Fibroblast of lung (primary cell): ENCODE results near the gene ATP13A4. TPM values are rescaled to one million over a fixed set of nuclear protein-coding genes. Genes with fewer than 3 reads are reported as not detected.

Experiments
- DNase-seq, 2 donors: peaks; one replicate each; pipeline versions ENCODE4 v3.0.0 to v3.0.0-alpha.2; 2010; ENCODE audit warnings: low read depth in 2 of 2
- H2AFZ ChIP-seq: 2 replicates; pipeline ENCODE4 v1.5.1; 2012; ENCODE audit warnings: low read length, control low read depth, inconsistent platforms
- H3K27ac ChIP-seq: 2 replicates; pipeline ENCODE4 v1.5.1; 2011; ENCODE audit warnings: low read length, control low read depth; ENCODE audit not compliant: insufficient read depth
- H3K27me3 ChIP-seq: 2 replicates; pipeline ENCODE4 v1.5.1; 2011; ENCODE audit warnings: mild to moderate bottlenecking, low read length; ENCODE audit not compliant: control insufficient read depth, insufficient read depth
- H3K36me3 ChIP-seq: 2 replicates; pipeline ENCODE4 v1.5.1; 2011; ENCODE audit warnings: low read length; ENCODE audit not compliant: control insufficient read depth, insufficient read depth
- H3K4me1 ChIP-seq: 2 replicates; pipeline ENCODE4 v1.5.1; 2011; ENCODE audit warnings: low read length; ENCODE audit not compliant: control insufficient read depth, insufficient read depth; ENCODE audit errors: extremely low read depth
- H3K4me2 ChIP-seq: 2 replicates; pipeline ENCODE4 v1.5.1; 2011; ENCODE audit warnings: low read length, control low read depth; ENCODE audit not compliant: insufficient read depth; ENCODE audit errors: extremely low read depth
- H3K4me3 ChIP-seq, 4 experiments: fragments of 200-600 bp in 1 of 4; sonication (generic) in 1 of 4; replicated peaks in 1 of 4; 2 replicates each; pipeline ENCODE4 v1.5.1; 2011 to 2016; ENCODE audit warnings: low read length in 4 of 4, low read depth in 3 of 4, mild to moderate bottlenecking in 3 of 4, control low read depth in 2 of 4, inconsistent platforms in 1 of 4, mixed read lengths in 1 of 4; ENCODE audit not compliant: insufficient read depth in 1 of 4; ENCODE audit errors: control extremely low read depth in 1 of 4
- H3K79me2 ChIP-seq: 2 replicates; pipeline ENCODE4 v1.5.1; 2012; ENCODE audit warnings: mild to moderate bottlenecking, low read length, inconsistent platforms; ENCODE audit not compliant: control insufficient read depth, insufficient read depth
- H3K9ac ChIP-seq: 2 replicates; pipeline ENCODE4 v1.5.1; 2011; ENCODE audit warnings: mild to moderate bottlenecking, low read length, control low read depth; ENCODE audit not compliant: insufficient read depth
- H3K9me3 ChIP-seq: 2 replicates; pipeline ENCODE4 v1.5.1; 2012; ENCODE audit warnings: low read depth, low read length; ENCODE audit not compliant: control insufficient read depth, insufficient read depth
- H4K20me1 ChIP-seq: 2 replicates; pipeline ENCODE4 v1.5.1; 2011; ENCODE audit warnings: low read length; ENCODE audit not compliant: control insufficient read depth, insufficient read depth; ENCODE audit errors: extremely low read depth
- EZH2 ChIP-seq: IDR thresholded peaks from 2 replicates; pipeline ENCODE4 v1.5.1; 2012; ENCODE audit warnings: low read length, control low read depth, mild to moderate bottlenecking; ENCODE audit errors: missing control alignments
- polyA plus RNA-seq, 2 donors: library from polyadenylated mRNA; depleted of rRNA in 1 of 2; stranded (reverse) in 1 of 2; unstranded in 1 of 2; fragments of >200 nt; gene quantifications; 2 replicates each; pipeline ENCODE4 v1.2.1, GENCODE V29; 2011 to 2012; ENCODE audit warnings: missing spikeins in 1 of 2
- total RNA-seq: library from RNA; depleted of rRNA; stranded (reverse); fragments of >200 nt; gene quantifications from 2 replicates; pipeline ENCODE4 v1.2.1, GENCODE V29; 2014
- TF ChIP-seq, protein P1 (sequence below), 2 donors: IDR thresholded peaks in 1 of 2; conservative IDR thresholded peaks in 1 of 2; 1 replicate in 1 of 2; 2 replicates in 1 of 2; pipeline ENCODE4 v1.5.1; 2011 to 2012; ENCODE audit warnings: low read length in 2 of 2, control low read depth in 1 of 2, inconsistent platforms in 1 of 2, low read depth in 1 of 2, mild to moderate bottlenecking in 1 of 2

ATP13A4 gene
- total and polyA plus RNA-seq, 2 donors (not counting 1 experiment from before 2014, with no cell fraction given), result 0.01 to 0.33 TPM

GRCh38 chr3:193589129-193589528 lies 34.4 kb upstream of the ATP13A4 start:
- Histone ChIP-seq H3K27me3 (no peaks in the 10 kb centered on the region), H3K9me3 (no peaks in the 10 kb centered on the region), H3K4me3 (no peak overlapping the region), H2AFZ (no peak overlapping the region), H3K79me2 (peaks cover 11% of the 10 kb centered on the region), H3K9ac (no peak overlapping the region), H3K27ac (no peak overlapping the region), H3K4me1 (no peaks in the 10 kb centered on the region), H3K36me3 (no peaks in the 10 kb centered on the region), H4K20me1 (no peaks in the 10 kb centered on the region), H3K4me2 (no peak overlapping the region)
- TF ChIP-seq, protein P1, sequence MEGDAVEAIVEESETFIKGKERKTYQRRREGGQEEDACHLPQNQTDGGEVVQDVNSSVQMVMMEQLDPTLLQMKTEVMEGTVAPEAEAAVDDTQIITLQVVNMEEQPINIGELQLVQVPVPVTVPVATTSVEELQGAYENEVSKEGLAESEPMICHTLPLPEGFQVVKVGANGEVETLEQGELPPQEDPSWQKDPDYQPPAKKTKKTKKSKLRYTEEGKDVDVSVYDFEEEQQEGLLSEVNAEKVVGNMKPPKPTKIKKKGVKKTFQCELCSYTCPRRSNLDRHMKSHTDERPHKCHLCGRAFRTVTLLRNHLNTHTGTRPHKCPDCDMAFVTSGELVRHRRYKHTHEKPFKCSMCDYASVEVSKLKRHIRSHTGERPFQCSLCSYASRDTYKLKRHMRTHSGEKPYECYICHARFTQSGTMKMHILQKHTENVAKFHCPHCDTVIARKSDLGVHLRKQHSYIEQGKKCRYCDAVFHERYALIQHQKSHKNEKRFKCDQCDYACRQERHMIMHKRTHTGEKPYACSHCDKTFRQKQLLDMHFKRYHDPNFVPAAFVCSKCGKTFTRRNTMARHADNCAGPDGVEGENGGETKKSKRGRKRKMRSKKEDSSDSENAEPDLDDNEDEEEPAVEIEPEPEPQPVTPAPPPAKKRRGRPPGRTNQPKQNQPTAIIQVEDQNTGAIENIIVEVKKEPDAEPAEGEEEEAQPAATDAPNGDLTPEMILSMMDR (conservative IDR thresholded peaks at IDR 0.05 in 1 of 2, IDR thresholded peaks at IDR 0.05 in 1 of 2; ENCODE audit: low read depth in 1 of 2, low read length in 2 of 2), result no peak
- TF ChIP-seq EZH2, result no peak
- no peak for DNase-seq

DNA sequence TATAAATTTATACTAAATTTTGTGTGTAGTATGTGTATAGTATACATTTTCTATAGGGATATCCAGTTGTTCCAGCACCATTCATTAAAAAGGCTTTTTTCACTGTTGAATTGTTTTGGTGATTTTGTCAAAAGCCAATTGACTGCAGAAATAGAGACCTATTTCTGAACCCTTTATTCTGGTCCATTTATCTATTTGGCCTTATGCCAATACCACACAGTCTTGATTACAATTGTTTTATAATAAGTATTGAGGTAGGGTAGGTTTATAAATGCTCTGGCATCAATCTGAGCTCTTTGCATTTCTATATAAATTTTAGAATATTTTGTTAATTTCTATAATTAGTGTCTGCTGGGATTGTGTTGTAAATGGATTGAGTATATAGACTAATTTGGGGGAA lies 31.8 kb upstream of the ATP13A4 start:
- H3K4me1 ChIP-seq, result no peaks in the 10 kb centered on the region
- no peaks in the 10 kb centered on the region for H4K20me1 ChIP-seq
- TF ChIP-seq, protein P1 (conservative IDR thresholded peaks at IDR 0.05 in 1 of 2, IDR thresholded peaks at IDR 0.05 in 1 of 2; ENCODE audit: low read depth in 1 of 2, low read length in 2 of 2), result no peak
- TF ChIP-seq EZH2, result no peak
- no peak overlapping the region for H3K4me2 ChIP-seq
- no peak overlapping the region for H3K27ac ChIP-seq
- no peaks in the 10 kb centered on the region for H3K79me2 ChIP-seq
- H2AFZ ChIP-seq, result no peak overlapping the region
- no peaks in the 10 kb centered on the region for H3K36me3 ChIP-seq
- no peaks in the 10 kb centered on the region for H3K27me3 ChIP-seq
- no peak for DNase-seq
- H3K9ac ChIP-seq, result no peak overlapping the region
- H3K9me3 ChIP-seq, result no peaks in the 10 kb centered on the region
- H3K4me3 ChIP-seq, result no peak overlapping the region

DNA sequence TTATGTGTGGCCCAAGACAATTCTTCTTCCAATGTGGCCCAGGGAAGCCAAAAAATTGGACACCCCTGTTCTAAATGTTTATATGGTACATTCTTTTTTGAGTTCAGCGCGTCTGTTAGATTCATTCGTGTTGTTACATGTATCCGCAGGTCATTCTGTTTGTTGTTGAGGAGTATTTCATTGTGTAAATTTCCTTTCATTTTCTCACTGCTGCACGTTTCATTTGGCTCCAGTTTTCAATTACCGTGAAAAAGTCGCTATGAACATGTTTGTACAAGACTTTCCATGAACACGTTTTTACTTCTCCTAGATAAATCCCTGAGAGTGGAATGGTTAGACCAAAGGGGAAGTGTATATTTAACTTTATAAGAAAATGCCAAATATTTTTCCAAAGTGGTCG lies 30.8 kb upstream of the ATP13A4 start:
- no peaks in the 10 kb centered on the region for H3K4me1 ChIP-seq
- H4K20me1 ChIP-seq, result no peaks in the 10 kb centered on the region
- H3K9me3 ChIP-seq, result no peaks in the 10 kb centered on the region
- H3K27ac ChIP-seq, result no peak overlapping the region
- no peak overlapping the region for H3K4me3 ChIP-seq
- H3K36me3 ChIP-seq, result no peaks in the 10 kb centered on the region
- H3K79me2 ChIP-seq, result no peaks in the 10 kb centered on the region
- no peaks in the 10 kb centered on the region for H3K27me3 ChIP-seq
- no peak overlapping the region for H3K4me2 ChIP-seq
- no peak overlapping the region for H2AFZ ChIP-seq
- no peak for TF ChIP-seq EZH2
- TF ChIP-seq, protein P1 (conservative IDR thresholded peaks at IDR 0.05 in 1 of 2, IDR thresholded peaks at IDR 0.05 in 1 of 2; ENCODE audit: low read depth in 1 of 2, low read length in 2 of 2), result no peak
- DNase-seq, result no peak
- no peak overlapping the region for H3K9ac ChIP-seq
